ENCODE measurements around the gene EMX2.

The EMX2 gene

GRCh38 chr10:117562220-117562619, 19.7 kb downstream of the EMX2 start:
- Histone ChIP-seq H3K27ac (ENCODE audit: low read length) (no peak overlapping the region), H3K9me3 (ENCODE audit: control insufficient read depth, insufficient read depth, low read length) (no peaks in the 10 kb centered on the region), H3K27me3 (ENCODE audit: control insufficient read depth, insufficient read depth, low read length) (no peaks in the 10 kb centered on the region), H3K36me3 (ENCODE audit: control insufficient read depth, insufficient read depth, low read length) (no peaks in the 10 kb centered on the region), H3K4me3 (ENCODE audit: low read length) (no peak overlapping the region), H3K4me1 (ENCODE audit: control insufficient read depth, insufficient read depth, low read length) (0 out of 2 replicates have a peak, but pooled peaks cover 2% of the 10 kb centered on the region)
- no CpG with 5 or more reads among the region's 7 CpGs for WGBS (ENCODE audit: insufficient coverage, insufficient read length)
- DNase-seq (ENCODE audit: low read depth, low spot score) = no peak

GRCh38 chr10:117562896-117563737, 20.6 kb downstream of the EMX2 start:
- Histone ChIP-seq H3K27me3 (ENCODE audit: control insufficient read depth, insufficient read depth, low read length) (no peaks in the 10 kb centered on the region), H3K27ac (ENCODE audit: low read length) (no peak overlapping the region), H3K4me1 (ENCODE audit: control insufficient read depth, insufficient read depth, low read length) (0 out of 2 replicates have a peak, but pooled peaks cover 2% of the 10 kb centered on the region), H3K4me3 (ENCODE audit: low read length) (no peak overlapping the region), H3K36me3 (ENCODE audit: control insufficient read depth, insufficient read depth, low read length) (no peaks in the 10 kb centered on the region), H3K9me3 (ENCODE audit: control insufficient read depth, insufficient read depth, low read length) (no peaks in the 10 kb centered on the region)
- no CpG with 5 or more reads among the region's 9 CpGs for WGBS (ENCODE audit: insufficient coverage, insufficient read length)
- no peak for DNase-seq (ENCODE audit: low read depth, low spot score)

- Histone ChIP-seq H3K27ac (ENCODE audit: low read length) (no peak overlapping the region), H3K9me3 (ENCODE audit: control insufficient read depth, insufficient read depth, low read length) (no peaks in the 10 kb centered on the region), H3K4me3 (ENCODE audit: low read length) (no peak overlapping the region), H3K27me3 (ENCODE audit: control insufficient read depth, insufficient read depth, low read length) (no peaks in the 10 kb centered on the region), H3K4me1 (ENCODE audit: control insufficient read depth, insufficient read depth, low read length) (0 out of 2 replicates have a peak, but pooled peaks cover 2% of the 10 kb centered on the region), H3K36me3 (ENCODE audit: control insufficient read depth, insufficient read depth, low read length) (no peaks in the 10 kb centered on the region)
- DNase-seq (ENCODE audit: low read depth, low spot score) = no peak
- WGBS (ENCODE audit: insufficient coverage, insufficient read length) = no CpG with 5 or more reads among the region's 10 CpGs
Observed at GRCh38 chr10:117563780-117564179, 21.2 kb downstream of the EMX2 start.

GRCh38 chr10:117565068-117565467, 22.5 kb downstream of the EMX2 start:
- no peaks in the 10 kb centered on the region for H3K36me3 ChIP-seq (ENCODE audit: control insufficient read depth, insufficient read depth, low read length)
- H3K9me3 ChIP-seq (ENCODE audit: control insufficient read depth, insufficient read depth, low read length) = no peaks in the 10 kb centered on the region
- no peaks in the 10 kb centered on the region for H3K27me3 ChIP-seq (ENCODE audit: control insufficient read depth, insufficient read depth, low read length)
- H3K4me3 ChIP-seq (ENCODE audit: low read length) = no peak overlapping the region
- no CpG with 5 or more reads among the region's 3 CpGs for WGBS (ENCODE audit: insufficient coverage, insufficient read length)
- H3K27ac ChIP-seq (ENCODE audit: low read length) = no peak overlapping the region
- 0 out of 2 replicates have a peak, but pooled peaks cover 2% of the 10 kb centered on the region for H3K4me1 ChIP-seq (ENCODE audit: control insufficient read depth, insufficient read depth, low read length)
- no peak for DNase-seq (ENCODE audit: low read depth, low spot score)

- Histone ChIP-seq H3K4me3 (ENCODE audit: low read length) (no peak overlapping the region), H3K27me3 (ENCODE audit: control insufficient read depth, insufficient read depth, low read length) (no peaks in the 10 kb centered on the region; the same call in 1 of the 2 replicates), H3K4me1 (ENCODE audit: control insufficient read depth, insufficient read depth, low read length) (0 out of 2 replicates have a peak, but pooled peaks cover 2% of the 10 kb centered on the region), H3K36me3 (ENCODE audit: control insufficient read depth, insufficient read depth, low read length) (no peaks in the 10 kb centered on the region), H3K27ac (ENCODE audit: low read length) (no peak overlapping the region), H3K9me3 (ENCODE audit: control insufficient read depth, insufficient read depth, low read length) (no peaks in the 10 kb centered on the region)
- no peak for DNase-seq (ENCODE audit: low read depth, low spot score)
- no CpG with 5 or more reads among the region's 7 CpGs for WGBS (ENCODE audit: insufficient coverage, insufficient read length)
Observed at GRCh38 chr10:117568334-117568733, 25.8 kb downstream of the EMX2 start.

- WGBS (ENCODE audit: insufficient coverage, insufficient read length) = no CpG with 5 or more reads among the region's 9 CpGs
- Histone ChIP-seq H3K4me3 (ENCODE audit: low read length) (no peak overlapping the region), H3K4me1 (ENCODE audit: control insufficient read depth, insufficient read depth, low read length) (no peaks in the 10 kb centered on the region), H3K27me3 (ENCODE audit: control insufficient read depth, insufficient read depth, low read length) (no peaks in the 10 kb centered on the region; the same call in 1 of the 2 replicates), H3K36me3 (ENCODE audit: control insufficient read depth, insufficient read depth, low read length) (no peaks in the 10 kb centered on the region), H3K27ac (ENCODE audit: low read length) (no peak overlapping the region), H3K9me3 (ENCODE audit: control insufficient read depth, insufficient read depth, low read length) (no peaks in the 10 kb centered on the region)
- DNase-seq (ENCODE audit: low read depth, low spot score) = no peak
Observed at GRCh38 chr10:117569610-117570390, 27.3 kb downstream of the EMX2 start.

GRCh38 chr10:117570880-117571279, 28.3 kb downstream of the EMX2 start:
- H3K36me3 ChIP-seq (ENCODE audit: control insufficient read depth, insufficient read depth, low read length) = no peaks in the 10 kb centered on the region
- H3K27ac ChIP-seq (ENCODE audit: low read length) = no peak overlapping the region
- H3K27me3 ChIP-seq (ENCODE audit: control insufficient read depth, insufficient read depth, low read length) = no peaks in the 10 kb centered on the region; the same call in 1 of the 2 replicates
- no CpG with 5 or more reads among the region's 5 CpGs for WGBS (ENCODE audit: insufficient coverage, insufficient read length)
- DNase-seq (ENCODE audit: low read depth, low spot score) = no peak
- H3K9me3 ChIP-seq (ENCODE audit: control insufficient read depth, insufficient read depth, low read length) = no peaks in the 10 kb centered on the region
- H3K4me3 ChIP-seq (ENCODE audit: low read length) = no peak overlapping the region
- H3K4me1 ChIP-seq (ENCODE audit: control insufficient read depth, insufficient read depth, low read length) = no peaks in the 10 kb centered on the region

GRCh38 chr10:117574498-117575146, 32.1 kb downstream of the EMX2 start:
- Histone ChIP-seq H3K36me3 (ENCODE audit: control insufficient read depth, insufficient read depth, low read length) (no peaks in the 10 kb centered on the region), H3K27ac (ENCODE audit: low read length) (no peak overlapping the region), H3K4me1 (ENCODE audit: control insufficient read depth, insufficient read depth, low read length) (no peaks in the 10 kb centered on the region), H3K27me3 (ENCODE audit: control insufficient read depth, insufficient read depth, low read length) (no peaks in the 10 kb centered on the region; the same call in 1 of the 2 replicates), H3K9me3 (ENCODE audit: control insufficient read depth, insufficient read depth, low read length) (no peaks in the 10 kb centered on the region), H3K4me3 (ENCODE audit: low read length) (no peak overlapping the region)
- no CpG with 5 or more reads among the region's 11 CpGs for WGBS (ENCODE audit: insufficient coverage, insufficient read length)
- DNase-seq (ENCODE audit: low read depth, low spot score) = no peak

GRCh38 chr10:117578490-117578889, 35.9 kb downstream of the EMX2 start:
- H3K27me3 ChIP-seq (ENCODE audit: control insufficient read depth, insufficient read depth, low read length) = no peaks in the 10 kb centered on the region
- H3K4me3 ChIP-seq (ENCODE audit: low read length) = no peak overlapping the region
- no peak for DNase-seq (ENCODE audit: low read depth, low spot score)
- H3K9me3 ChIP-seq (ENCODE audit: control insufficient read depth, insufficient read depth, low read length) = no peaks in the 10 kb centered on the region
- WGBS (ENCODE audit: insufficient coverage, insufficient read length) = no CpG with 5 or more reads among the region's 3 CpGs
- H3K36me3 ChIP-seq (ENCODE audit: control insufficient read depth, insufficient read depth, low read length) = no peaks in the 10 kb centered on the region
- H3K4me1 ChIP-seq (ENCODE audit: control insufficient read depth, insufficient read depth, low read length) = no peaks in the 10 kb centered on the region
- H3K27ac ChIP-seq (ENCODE audit: low read length) = no peak overlapping the region

GRCh38 chr10:117578999-117579590, 36.5 kb downstream of the EMX2 start:
- Histone ChIP-seq H3K4me3 (ENCODE audit: low read length) (no peak overlapping the region), H3K27ac (ENCODE audit: low read length) (no peak overlapping the region), H3K9me3 (ENCODE audit: control insufficient read depth, insufficient read depth, low read length) (no peaks in the 10 kb centered on the region), H3K36me3 (ENCODE audit: control insufficient read depth, insufficient read depth, low read length) (no peaks in the 10 kb centered on the region), H3K27me3 (ENCODE audit: control insufficient read depth, insufficient read depth, low read length) (no peaks in the 10 kb centered on the region), H3K4me1 (ENCODE audit: control insufficient read depth, insufficient read depth, low read length) (no peaks in the 10 kb centered on the region)
- no CpG with 5 or more reads among the region's 5 CpGs for WGBS (ENCODE audit: insufficient coverage, insufficient read length)
- DNase-seq (ENCODE audit: low read depth, low spot score) = no peak
